Muscle layer of duodenum (tissue), 2 donors: ENCODE data around the gene SYCE3.
A peak's percentile ranks its signal among the peaks of the same experiment; 100 is the strongest.
"Not testable (repeated sequence)": the region's sequence is repeated elsewhere in the genome, so short reads cannot be mapped to it uniquely, and the experiment has no call there.

Experiments
- H3K27ac ChIP-seq: one replicate; pipeline ENCODE4 v1.7.0; 2013; ENCODE audit warnings: mild to moderate bottlenecking, low read length
- H3K27me3 ChIP-seq: one replicate; pipeline ENCODE4 v1.7.0; 2013; ENCODE audit warnings: low read depth, mild to moderate bottlenecking, control low read depth, low read length
- H3K36me3 ChIP-seq, 2 donors: one replicate each; pipeline ENCODE4 v1.7.0; 2013; ENCODE audit warnings: low read length in 2 of 2, control low read depth in 1 of 2, mild to moderate bottlenecking in 1 of 2; ENCODE audit not compliant: insufficient read depth in 2 of 2, control insufficient read depth in 1 of 2
- H3K4me1 ChIP-seq, 2 donors: one replicate each; pipeline ENCODE4 v1.7.0; 2013; ENCODE audit warnings: low read length in 2 of 2, mild to moderate bottlenecking in 2 of 2, control low read depth in 1 of 2, moderate library complexity in 1 of 2; ENCODE audit not compliant: insufficient read depth in 2 of 2, control insufficient read depth in 1 of 2
- H3K4me3 ChIP-seq, 2 donors: one replicate each; pipeline ENCODE4 v1.7.0; 2013; ENCODE audit warnings: low read length in 2 of 2, low read depth in 1 of 2, mild to moderate bottlenecking in 1 of 2
- H3K9me3 ChIP-seq, 2 donors: one replicate each; pipeline ENCODE4 v1.7.0; 2013; ENCODE audit warnings: low read length in 2 of 2, control low read depth in 1 of 2, mild to moderate bottlenecking in 1 of 2; ENCODE audit not compliant: control insufficient read depth in 1 of 2
- donor health status: healthy.

SYCE3 gene

DNA sequence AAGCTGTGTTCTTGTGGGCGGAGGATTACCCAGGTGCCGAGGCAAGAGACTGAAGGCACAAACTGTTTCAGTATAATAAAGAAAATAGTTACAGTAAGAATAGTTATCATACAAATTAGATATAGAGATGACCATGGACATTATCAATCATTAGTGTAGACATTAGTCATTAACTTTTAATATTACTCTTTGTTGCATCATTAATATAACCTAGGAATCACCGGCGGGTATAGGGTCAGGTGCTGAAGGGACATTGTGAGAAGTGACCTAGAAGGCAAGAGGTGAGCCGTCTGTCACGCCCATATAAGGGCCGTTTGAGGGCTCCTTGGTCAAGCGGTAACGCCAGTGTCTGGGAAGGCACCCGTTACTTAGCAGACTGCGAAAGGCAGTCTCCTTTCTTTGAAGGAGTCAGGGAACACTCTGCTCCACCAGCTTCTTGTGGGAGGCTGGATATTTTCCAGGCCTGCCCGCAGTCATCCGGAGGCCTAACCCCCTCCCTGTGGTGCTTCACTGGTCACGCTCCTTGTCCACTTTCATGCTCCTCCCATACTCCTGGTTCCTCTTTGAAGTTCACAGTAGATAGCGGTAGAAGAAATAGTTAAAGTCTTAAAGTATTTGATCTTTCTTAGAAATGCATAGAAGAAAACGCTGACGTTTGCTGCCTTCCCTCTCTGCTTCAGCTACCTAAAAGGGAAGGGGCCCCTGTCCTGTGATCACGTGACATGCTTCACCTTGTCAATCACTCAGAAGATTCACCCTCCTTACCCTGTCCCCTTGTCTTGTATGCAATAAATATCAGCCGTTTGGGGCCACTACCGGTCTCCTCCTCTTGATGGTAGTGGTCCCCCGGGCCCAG lies 28.6 kb downstream of the SYCE3 start:
- not testable (repeated sequence) for H3K4me3 ChIP-seq, H3K9me3 ChIP-seq, H3K27ac ChIP-seq, H3K36me3 ChIP-seq, H3K27me3 ChIP-seq
- H3K4me1 ChIP-seq, result peaks cover under 1 to 32% of the 10 kb centered on the region in 2 donors

DNA sequence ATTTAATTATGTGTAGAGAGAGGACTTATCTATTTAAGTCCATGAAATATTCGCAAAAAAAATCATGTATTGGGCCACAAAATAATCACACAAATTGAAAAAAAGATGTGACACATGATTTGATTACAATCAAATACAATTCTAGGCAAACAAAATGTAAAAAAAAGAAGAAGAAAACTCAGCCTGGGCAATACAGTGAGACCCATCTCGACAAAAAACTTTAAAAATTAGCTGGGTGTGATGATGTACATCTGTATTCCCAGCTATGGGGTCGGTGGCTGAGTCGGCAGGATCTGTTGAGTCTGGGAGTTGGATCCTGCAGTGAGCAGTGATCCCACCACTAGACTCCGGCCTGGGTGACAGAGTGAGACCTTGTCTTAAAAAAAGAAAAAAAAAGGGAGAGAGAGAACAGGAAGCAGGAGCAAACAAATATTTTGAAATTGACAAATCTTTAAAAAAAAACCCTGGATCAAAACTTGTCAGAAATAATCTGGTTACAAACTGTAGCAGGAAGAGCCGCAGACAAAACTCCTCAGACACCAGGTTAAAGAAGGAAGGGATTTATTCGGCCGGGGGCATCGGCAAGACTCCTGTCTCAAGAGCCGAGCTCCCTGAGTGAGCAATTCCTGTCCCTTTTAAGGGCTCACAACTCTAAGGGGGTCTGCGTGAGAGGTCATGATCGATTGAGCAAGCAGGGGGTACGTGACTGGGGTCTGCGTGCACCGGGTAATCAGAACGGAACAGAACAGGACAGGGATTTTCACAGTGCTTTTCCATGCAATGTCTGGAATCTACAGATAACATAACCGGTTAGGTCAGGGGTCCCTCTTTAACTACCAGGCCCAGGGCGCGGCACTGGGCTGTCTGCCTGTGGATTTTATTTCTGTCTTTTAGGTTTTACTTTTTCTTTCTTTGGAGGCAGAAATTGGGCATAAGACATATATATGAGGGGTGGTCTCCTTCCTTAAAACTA lies 29.6 kb downstream of the SYCE3 start:
- Histone ChIP-seq H3K4me1 (peaks cover 4 to 32% of the 10 kb centered on the region in 2 donors), H3K36me3 (peaks cover 3% of the 10 kb centered on the region in 2 donors), H3K9me3 (no peaks in the 10 kb centered on the region), H3K27ac (peak overlapping the region; percentile 56), H3K27me3 (no peaks in the 10 kb centered on the region), H3K4me3 (no peak overlapping the region)

DNA sequence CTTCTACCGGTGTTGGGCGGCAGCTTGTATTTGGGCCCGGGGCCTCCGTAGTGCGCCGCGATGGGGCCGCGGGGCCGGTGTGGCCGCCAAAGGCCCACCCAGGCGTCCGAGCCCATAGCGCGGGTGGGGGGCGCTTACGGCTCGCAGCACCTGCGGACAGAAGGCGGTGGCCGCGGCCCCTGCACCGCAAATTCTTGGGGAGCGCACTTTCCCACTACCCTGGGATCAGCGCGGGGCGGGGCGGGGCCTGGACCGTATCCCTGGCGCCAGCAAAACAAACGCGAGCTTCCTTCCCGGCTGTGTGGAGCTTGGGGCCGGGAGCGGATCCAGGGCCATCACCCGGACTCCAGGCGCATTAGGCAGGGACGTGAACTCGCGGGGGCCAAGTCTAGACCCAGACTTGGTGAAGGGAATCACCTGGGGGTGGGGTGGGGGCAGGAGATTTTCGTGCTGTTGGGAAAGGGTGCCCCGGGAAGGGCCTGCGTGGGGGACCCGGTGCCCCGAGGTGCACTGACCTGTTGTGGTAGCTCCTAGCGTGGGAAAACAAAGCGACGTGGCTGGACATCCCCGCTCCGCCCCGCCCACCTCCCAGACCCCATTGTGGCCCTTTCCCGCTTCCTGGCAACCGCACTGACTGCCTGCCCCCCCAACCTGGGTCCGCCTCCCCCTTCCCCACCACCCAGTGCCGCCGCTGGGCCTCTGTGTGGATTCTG lies 30.6 kb downstream of the SYCE3 start:
- Histone ChIP-seq H3K9me3 (no peaks in the 10 kb centered on the region), H3K36me3 (peaks cover 3% of the 10 kb centered on the region in 2 donors), H3K4me3 (peak overlapping the region; percentile 56 to 61), H3K4me1 (peaks cover 4 to 37% of the 10 kb centered on the region in 2 donors), H3K27me3 (no peaks in the 10 kb centered on the region), H3K27ac (peak overlapping the region; percentile 56)

DNA sequence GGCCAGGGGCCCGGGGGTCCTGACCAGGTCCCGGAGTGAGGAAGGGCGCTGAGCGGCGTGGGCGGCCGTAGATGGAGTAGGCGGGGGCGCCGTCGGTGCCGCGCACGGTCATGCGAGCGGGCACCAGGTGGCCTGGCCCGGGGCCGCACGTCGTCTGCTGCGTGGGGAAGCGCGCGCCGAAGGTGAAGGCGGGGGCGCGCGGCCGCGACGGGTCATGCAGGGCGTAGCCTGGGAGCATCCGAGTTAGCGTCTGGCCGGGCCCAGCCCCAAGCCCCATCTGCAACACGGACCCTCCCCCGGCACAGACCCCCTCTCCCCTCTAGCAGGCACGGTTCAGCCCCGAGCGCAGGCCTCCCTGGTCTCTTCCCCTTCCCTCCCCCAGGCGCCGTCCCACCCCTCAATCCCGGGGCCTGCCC lies 31.2 kb downstream of the SYCE3 start:
- H3K36me3 ChIP-seq, result peaks cover 3% of the 10 kb centered on the region in 2 donors
- H3K4me3 ChIP-seq, result peak overlapping the region; percentile 56 to 61
- no peaks in the 10 kb centered on the region for H3K9me3 ChIP-seq
- peak overlapping the region; percentile 98 for H3K27ac ChIP-seq
- no peaks in the 10 kb centered on the region for H3K27me3 ChIP-seq
- H3K4me1 ChIP-seq, result peaks cover 4 to 42% of the 10 kb centered on the region in 2 donors

DNA sequence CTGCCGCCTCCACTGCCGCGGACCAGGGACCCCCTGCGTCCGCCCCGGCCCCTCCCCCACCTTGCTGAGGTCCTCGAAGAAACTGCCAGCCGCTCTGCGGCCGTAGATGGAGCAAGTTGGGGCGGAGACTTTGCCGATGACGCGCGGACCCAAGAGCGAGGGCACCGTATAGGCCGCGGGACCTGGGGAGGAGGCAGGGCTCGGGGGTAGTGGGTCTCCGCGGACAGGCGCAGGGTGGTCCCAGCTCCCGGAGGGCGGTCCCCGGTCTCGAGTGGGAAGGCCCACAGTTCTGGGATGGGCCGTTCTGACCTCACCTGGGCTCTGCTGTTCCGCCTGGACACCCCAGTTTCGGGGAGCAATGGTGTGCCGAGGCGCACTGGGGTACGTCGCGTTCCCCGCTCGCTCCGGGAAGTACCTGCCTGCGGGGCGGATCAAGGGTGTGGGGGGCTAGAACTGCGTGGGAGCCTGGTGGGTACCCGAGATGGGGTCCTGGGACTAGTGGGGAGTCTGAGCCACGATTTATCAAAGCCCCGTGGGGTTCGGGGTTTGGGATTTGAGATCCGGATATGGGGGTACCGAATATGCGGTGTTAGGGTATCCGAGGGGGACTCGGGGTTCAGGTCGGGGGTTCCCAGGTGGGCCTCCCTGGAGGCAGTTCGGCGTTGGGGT lies 31.7 kb downstream of the SYCE3 start:
- Histone ChIP-seq H3K27me3 (no peaks in the 10 kb centered on the region), H3K4me3 (peak overlapping the region; percentile 56 to 61), H3K27ac (peak overlapping the region; percentile 98), H3K9me3 (no peaks in the 10 kb centered on the region), H3K36me3 (peaks cover 3% of the 10 kb centered on the region in 2 donors), H3K4me1 (peaks cover 4 to 48% of the 10 kb centered on the region in 2 donors)

DNA sequence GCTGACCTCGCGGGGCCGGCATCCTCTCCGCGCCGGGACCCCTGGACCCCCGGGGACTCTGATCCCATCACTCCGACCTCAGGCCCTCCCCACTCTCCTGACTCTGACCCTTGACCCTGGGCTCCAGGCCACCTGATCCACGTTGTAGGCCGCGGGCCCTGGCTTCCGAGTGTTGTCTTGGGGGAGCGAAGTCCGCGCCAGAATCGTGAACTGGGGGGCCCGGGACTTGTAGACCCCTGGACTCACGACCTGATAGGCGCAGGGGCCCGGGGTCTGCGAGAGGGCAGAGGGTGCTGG lies 32.2 kb downstream of the SYCE3 start:
- Histone ChIP-seq H3K4me1 (peaks cover 4 to 48% of the 10 kb centered on the region in 2 donors), H3K4me3 (peak overlapping the region; percentile 44 to 56), H3K27ac (peak overlapping the region; percentile 98), H3K9me3 (no peaks in the 10 kb centered on the region), H3K27me3 (no peaks in the 10 kb centered on the region), H3K36me3 (peaks cover 3% of the 10 kb centered on the region in 2 donors)

DNA sequence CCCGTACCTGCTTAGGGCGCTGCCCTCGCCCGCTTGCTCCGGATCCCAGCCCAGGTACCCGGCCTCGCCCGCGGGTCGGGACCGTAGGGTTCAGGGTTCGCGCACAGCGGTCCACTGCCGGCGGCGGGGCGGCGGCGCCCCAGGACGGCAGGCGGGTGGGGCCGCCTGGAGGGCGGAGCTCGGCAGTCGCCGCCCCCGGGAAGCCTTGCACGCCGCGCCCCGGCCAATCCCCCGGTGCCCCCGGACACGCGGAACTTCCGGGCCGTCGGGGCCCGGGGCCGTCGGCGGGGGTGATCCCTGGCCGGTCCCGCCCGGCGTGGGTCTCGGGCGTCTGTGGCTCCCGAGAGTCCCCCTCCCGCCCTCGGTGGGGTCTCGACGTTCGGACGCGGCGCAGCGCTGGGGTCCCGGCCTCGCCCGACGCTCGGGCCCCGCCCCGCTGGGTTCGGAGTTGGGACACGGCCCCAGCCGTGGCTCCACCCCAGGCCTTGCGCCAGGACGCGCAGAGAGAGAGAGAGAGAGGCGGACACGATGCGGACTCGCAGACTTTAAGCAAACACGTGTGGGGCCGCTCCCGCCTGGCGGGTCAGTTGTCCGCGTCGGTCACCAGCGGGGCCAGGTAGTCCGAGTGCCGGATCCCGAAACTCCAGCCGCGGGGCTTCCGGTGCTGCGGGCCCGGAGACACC lies 32.7 kb downstream of the SYCE3 start, which contains the start of gene TYMP:
TYMP (minus strand) TSS at position 116 of the 683 bp plus-strand sequence. CDS start 303 bp downstream, outside the sequence.
- peaks cover 4 to 48% of the 10 kb centered on the region in 2 donors for H3K4me1 ChIP-seq
- H3K27me3 ChIP-seq, result no peaks in the 10 kb centered on the region
- H3K36me3 ChIP-seq, result peaks cover 3% of the 10 kb centered on the region in 2 donors
- H3K27ac ChIP-seq, result peak within 1 kb of the TSS; percentile 98
- H3K9me3 ChIP-seq, result no peaks in the 10 kb centered on the region
- peak within 1 kb of the TSS; percentile 56 to 61 for H3K4me3 ChIP-seq

DNA sequence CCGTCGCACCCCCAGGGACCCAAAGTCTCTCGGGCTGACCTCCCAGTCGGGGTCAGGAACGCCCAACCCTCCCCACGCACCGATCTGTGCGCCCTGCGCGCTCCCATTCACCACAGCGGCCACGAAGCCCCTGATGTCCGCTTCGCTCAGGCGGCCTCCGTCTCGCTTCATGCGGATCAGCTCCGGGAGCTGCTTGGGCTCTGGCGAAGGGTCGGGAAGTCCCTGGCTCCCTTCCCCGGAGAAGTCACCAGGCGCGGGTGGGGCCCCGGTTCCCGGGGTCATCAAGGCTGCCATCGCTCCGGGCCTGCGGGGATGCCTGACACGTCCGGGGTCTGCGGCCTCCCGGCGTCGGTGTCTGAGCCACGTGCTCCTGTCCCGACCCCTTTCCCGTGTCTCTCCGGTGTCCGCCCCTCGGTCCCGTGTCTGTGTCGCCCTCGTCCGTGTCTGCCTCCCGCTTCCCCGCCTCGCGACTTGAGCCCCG lies 33.3 kb downstream of the SYCE3 start:
- Histone ChIP-seq H3K27me3 (no peaks in the 10 kb centered on the region), H3K27ac (peak overlapping the region; percentile 45), H3K36me3 (peaks cover 3% of the 10 kb centered on the region in 2 donors), H3K4me3 (peak overlapping the region; percentile 42 to 56), H3K9me3 (no peaks in the 10 kb centered on the region), H3K4me1 (peaks cover 7 to 54% of the 10 kb centered on the region in 2 donors)

DNA sequence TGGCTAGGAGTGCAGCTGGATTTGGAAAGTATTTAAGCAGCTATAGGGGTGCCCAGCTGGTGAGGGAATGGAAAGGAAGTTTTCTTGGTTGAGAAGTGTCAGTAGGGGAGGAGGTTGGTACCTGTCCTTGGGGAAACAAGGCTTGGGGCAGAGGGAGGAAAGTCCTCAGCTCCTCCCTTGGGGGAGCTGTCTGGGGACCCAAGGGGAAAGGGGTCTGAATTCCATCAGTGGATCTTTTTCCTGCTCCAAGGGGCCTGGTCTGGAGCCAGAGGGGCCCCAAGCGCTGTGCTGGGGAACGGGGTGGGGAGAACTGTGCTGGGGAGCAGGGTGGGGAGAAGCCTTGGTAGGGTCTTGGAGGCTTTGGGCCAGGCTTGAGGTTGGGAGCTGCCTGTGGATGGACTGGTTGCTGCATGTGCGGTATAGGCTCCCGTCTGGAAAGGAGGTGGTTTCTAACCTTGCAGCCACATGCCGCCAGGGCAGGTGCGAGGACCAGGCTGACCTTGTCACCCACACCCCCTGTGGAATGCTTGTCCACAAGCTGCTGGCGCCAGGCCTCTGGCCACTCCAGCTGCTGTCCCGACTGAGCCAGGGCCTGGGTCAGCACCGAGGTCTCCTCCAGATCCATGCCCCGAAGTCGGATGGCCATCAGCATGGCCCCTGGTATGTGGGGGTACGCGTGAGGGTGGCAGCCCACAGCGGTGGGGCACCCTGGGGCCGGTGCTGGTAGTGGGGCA lies 33.9 kb downstream of the SYCE3 start:
- H3K27me3 ChIP-seq, result no peaks in the 10 kb centered on the region
- H3K4me3 ChIP-seq, result peak overlapping the region; percentile 42 to 56
- no peaks in the 10 kb centered on the region for H3K9me3 ChIP-seq
- H3K4me1 ChIP-seq, result peaks cover 10 to 60% of the 10 kb centered on the region in 2 donors
- peak overlapping the region; percentile 45 for H3K27ac ChIP-seq
- peaks cover 3% of the 10 kb centered on the region in 2 donors for H3K36me3 ChIP-seq
